ENCODE results near the gene ZDHHC22.

ZDHHC22 gene

GRCh38 chr14:77107228-77107627 lies 34.4 kb downstream of the ZDHHC22 start:
- TF ChIP-seq ZC3H10 (CRISPR knock-in tag; IDR thresholded peaks at IDR 0.05), result no peak
- ATAC-seq, result no peak

- ATAC-seq, result no peak
- TF ChIP-seq ARNTL (CRISPR knock-in tag; IDR thresholded peaks at IDR 0.05; ENCODE audit: borderline replicate concordance, low read depth) (no peak), TCF4 (CRISPR knock-in tag; IDR thresholded peaks at IDR 0.05; ENCODE audit: borderline replicate concordance) (no peak), BACH2 (CRISPR knock-in tag; IDR thresholded peaks at IDR 0.05; ENCODE audit: borderline replicate concordance) (no peak), ISL1 (CRISPR knock-in tag; IDR thresholded peaks at IDR 0.05) (no peak), ZNF8 (CRISPR knock-in tag; IDR thresholded peaks at IDR 0.05) (no peak), RARB (CRISPR knock-in tag; IDR thresholded peaks at IDR 0.05) (no peak), CSDC2 (CRISPR knock-in tag; IDR thresholded peaks at IDR 0.05) (no peak), TOX (CRISPR knock-in tag; IDR thresholded peaks at IDR 0.05; ENCODE audit: borderline replicate concordance) (no peak), POU6F1 (CRISPR knock-in tag; IDR thresholded peaks at IDR 0.05; ENCODE audit: borderline replicate concordance, low read depth) (no peak), ZFP30 (CRISPR knock-in tag; IDR thresholded peaks at IDR 0.05) (no peak), ZFP3 (CRISPR knock-in tag; IDR thresholded peaks at IDR 0.05) (no peak), GLIS3 (CRISPR knock-in tag; IDR thresholded peaks at IDR 0.05) (no peak), ZNF70 (CRISPR knock-in tag; IDR thresholded peaks at IDR 0.05) (no peak), SNAI2 (CRISPR knock-in tag; IDR thresholded peaks at IDR 0.05) (no peak), ESRRG (CRISPR knock-in tag; IDR thresholded peaks at IDR 0.05) (no peak), ZC3H10 (CRISPR knock-in tag; IDR thresholded peaks at IDR 0.05) (no peak), TSHZ2 (CRISPR knock-in tag; IDR thresholded peaks at IDR 0.05) (no peak), CSRNP3 (CRISPR knock-in tag; IDR thresholded peaks at IDR 0.05) (no peak)
- TF ChIP-seq, protein P1, sequence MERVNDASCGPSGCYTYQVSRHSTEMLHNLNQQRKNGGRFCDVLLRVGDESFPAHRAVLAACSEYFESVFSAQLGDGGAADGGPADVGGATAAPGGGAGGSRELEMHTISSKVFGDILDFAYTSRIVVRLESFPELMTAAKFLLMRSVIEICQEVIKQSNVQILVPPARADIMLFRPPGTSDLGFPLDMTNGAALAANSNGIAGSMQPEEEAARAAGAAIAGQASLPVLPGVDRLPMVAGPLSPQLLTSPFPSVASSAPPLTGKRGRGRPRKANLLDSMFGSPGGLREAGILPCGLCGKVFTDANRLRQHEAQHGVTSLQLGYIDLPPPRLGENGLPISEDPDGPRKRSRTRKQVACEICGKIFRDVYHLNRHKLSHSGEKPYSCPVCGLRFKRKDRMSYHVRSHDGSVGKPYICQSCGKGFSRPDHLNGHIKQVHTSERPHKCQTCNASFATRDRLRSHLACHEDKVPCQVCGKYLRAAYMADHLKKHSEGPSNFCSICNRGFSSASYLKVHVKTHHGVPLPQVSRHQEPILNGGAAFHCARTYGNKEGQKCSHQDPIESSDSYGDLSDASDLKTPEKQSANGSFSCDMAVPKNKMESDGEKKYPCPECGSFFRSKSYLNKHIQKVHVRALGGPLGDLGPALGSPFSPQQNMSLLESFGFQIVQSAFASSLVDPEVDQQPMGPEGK (CRISPR knock-in tag; IDR thresholded peaks at IDR 0.05; ENCODE audit: borderline replicate concordance), result no peak
Measured at GRCh38 chr14:77106666-77107065, 34.9 kb downstream of the ZDHHC22 start.

DNA sequence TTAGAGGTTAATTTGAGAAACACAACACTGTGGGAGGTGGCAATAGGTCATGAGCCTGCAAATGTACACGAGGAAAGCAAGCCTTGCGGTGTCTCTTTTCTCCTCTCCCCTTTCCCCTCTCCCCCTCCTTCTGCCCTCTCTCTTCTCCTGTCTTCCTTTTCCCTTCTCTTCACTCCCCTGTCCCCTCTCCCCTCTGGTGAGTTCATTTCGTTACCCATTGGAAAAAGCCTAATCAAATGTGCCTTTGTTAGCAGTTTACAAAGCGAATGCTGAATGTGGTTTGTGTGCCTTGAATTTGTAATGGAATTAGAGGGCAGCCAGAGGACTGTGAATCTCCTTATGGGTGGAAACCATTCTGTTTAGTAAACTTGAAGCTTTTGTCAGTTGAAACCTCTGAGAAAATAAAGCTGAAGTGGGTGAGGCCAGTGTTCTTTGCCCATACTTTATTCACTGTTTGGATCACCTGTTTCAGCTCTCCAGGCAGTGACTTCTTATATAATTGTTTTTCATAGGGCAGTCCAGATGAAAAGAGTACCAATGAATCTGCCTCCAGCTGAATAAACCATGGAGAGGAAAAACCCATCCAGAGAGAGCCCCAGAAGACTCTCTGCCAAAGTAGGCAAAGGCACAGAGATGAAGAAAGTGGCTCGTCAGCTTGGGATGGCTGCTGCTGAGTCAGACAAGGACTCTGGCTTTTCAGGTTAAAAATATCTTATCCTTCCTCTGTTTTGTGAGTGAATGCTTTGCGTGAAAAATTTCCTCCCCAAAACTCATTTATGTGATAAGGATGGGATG lies 36.2 kb downstream of the ZDHHC22 start:
- TF ChIP-seq CSRNP3 (CRISPR knock-in tag; IDR thresholded peaks at IDR 0.05) (no peak), TSHZ2 (CRISPR knock-in tag; IDR thresholded peaks at IDR 0.05) (no peak), SNAI2 (CRISPR knock-in tag; IDR thresholded peaks at IDR 0.05) (no peak), ZC3H10 (CRISPR knock-in tag; IDR thresholded peaks at IDR 0.05) (no peak)
- no peak for ATAC-seq
